RWPE2 (cell line): Measurements from ENCODE around the gene LINGO1.
A peak's percentile ranks its signal among the peaks of the same experiment; 100 is the strongest.

Experiments
- ATAC-seq: fragments of 200-7000 bp; cut with Tn5 transposase; 3 replicates; pipeline ENCODE4 v1.9.1; 2021; ENCODE audit warnings: low read depth
- DNase-seq: peaks from one replicate; pipeline ENCODE4 v3.0.0-alpha.2; 2020; ENCODE audit warnings: low spot score
- H3K27ac ChIP-seq: fragments of 450-650 bp; 2 replicates; pipeline ENCODE4 v1.5.1; 2017; ENCODE audit warnings: mild to moderate bottlenecking; ENCODE audit not compliant: poor library complexity, severe bottlenecking
- H3K27me3 ChIP-seq: fragments of 250-450 bp; sonication (Bioruptor Pico); 2 replicates; pipeline ENCODE4 v1.5.1; 2021; ENCODE audit warnings: mild to moderate bottlenecking, moderate library complexity; ENCODE audit not compliant: insufficient read depth, poor library complexity, severe bottlenecking
- H3K36me3 ChIP-seq: fragments of 250-450 bp; sonication (Bioruptor Pico); 2 replicates; pipeline ENCODE4 v1.5.1; 2020; ENCODE audit warnings: low read depth, mild to moderate bottlenecking, moderate library complexity
- H3K4me1 ChIP-seq: fragments of 250-450 bp; sonication (Bioruptor Pico); 2 replicates; pipeline ENCODE4 v1.5.1; 2021; ENCODE audit warnings: mild to moderate bottlenecking, moderate library complexity; ENCODE audit not compliant: insufficient read depth, poor library complexity, severe bottlenecking
- H3K4me3 ChIP-seq: fragments of 250-450 bp; sonication (Bioruptor Pico); 2 replicates; pipeline ENCODE4 v1.5.1; 2021; ENCODE audit warnings: mild to moderate bottlenecking, moderate library complexity; ENCODE audit not compliant: severe bottlenecking
- H3K9me3 ChIP-seq: fragments of 250-450 bp; sonication (Bioruptor Pico); 2 replicates; pipeline ENCODE4 v1.5.1; 2021; ENCODE audit warnings: mild to moderate bottlenecking, moderate library complexity; ENCODE audit not compliant: severe bottlenecking
- CTCF ChIP-seq: fragments of 450-650 bp; IDR thresholded peaks from one replicate; pipeline ENCODE4 v1.5.1; 2017; ENCODE audit warnings: mild to moderate bottlenecking, moderate library complexity; ENCODE audit not compliant: poor library complexity, severe bottlenecking

The LINGO1 gene

GRCh38 chr15:77674327-77674726, 41.6 kb upstream of the LINGO1 start:
- Histone ChIP-seq H3K36me3 (no peaks in the 10 kb centered on the region), H3K27me3 (peaks cover 18% of the 10 kb centered on the region), H3K4me1 (no peaks in the 10 kb centered on the region), H3K4me3 (no peak overlapping the region), H3K27ac (no peak overlapping the region), H3K9me3 (no peaks in the 10 kb centered on the region)
- DNase-seq (no peak), ATAC-seq (no peak)
- no peak for TF ChIP-seq CTCF

GRCh38 chr15:77673866-77674265, 41.2 kb upstream of the LINGO1 start:
- H3K4me1 ChIP-seq: no peaks in the 10 kb centered on the region
- peak; percentile 18; the same call in 1 of the 3 replicates for ATAC-seq
- H3K27me3 ChIP-seq: peaks cover 18% of the 10 kb centered on the region
- H3K9me3 ChIP-seq: no peaks in the 10 kb centered on the region
- no peak for TF ChIP-seq CTCF
- H3K27ac ChIP-seq: no peak overlapping the region
- DNase-seq: no peak
- no peaks in the 10 kb centered on the region for H3K36me3 ChIP-seq
- no peak overlapping the region for H3K4me3 ChIP-seq

- H3K4me3 ChIP-seq: no peak overlapping the region
- H3K4me1 ChIP-seq: no peaks in the 10 kb centered on the region
- no peak for ATAC-seq
- no peak overlapping the region for H3K27ac ChIP-seq
- H3K36me3 ChIP-seq: no peaks in the 10 kb centered on the region
- no peak for TF ChIP-seq CTCF
- no peak for DNase-seq
- H3K27me3 ChIP-seq: peaks cover 18% of the 10 kb centered on the region
- no peaks in the 10 kb centered on the region for H3K9me3 ChIP-seq
Observed at GRCh38 chr15:77672135-77672534, 39.4 kb upstream of the LINGO1 start.

GRCh38 chr15:77671362-77672056, 38.8 kb upstream of the LINGO1 start:
- no peak for TF ChIP-seq CTCF
- H3K36me3 ChIP-seq: no peaks in the 10 kb centered on the region
- peaks cover 18% of the 10 kb centered on the region for H3K27me3 ChIP-seq
- DNase-seq (no peak), ATAC-seq (no peak)
- no peaks in the 10 kb centered on the region for H3K4me1 ChIP-seq
- no peak overlapping the region for H3K4me3 ChIP-seq
- no peaks in the 10 kb centered on the region for H3K9me3 ChIP-seq
- H3K27ac ChIP-seq: no peak overlapping the region
